K562 (cell line): Measurements from ENCODE around the gene EXOC4. TPM values are rescaled to one million over a fixed set of nuclear protein-coding genes. Genes with fewer than 3 reads are reported as not detected.

ENCODE experiments used
- ATF3 ChIP-seq, 2 experiments: fragments of 450-650 bp in 1 of 2; sonication (generic) in 1 of 2; formaldehyde crosslinking in 1 of 2; IDR thresholded peaks in 1 of 2; conservative IDR thresholded peaks in 1 of 2; 2 replicates each; pipeline versions ENCODE4 v1.6.1 to v1.8.1; 2016 to 2023; ENCODE audit warnings: mild to moderate bottlenecking in 2 of 2, moderate library complexity in 2 of 2, inconsistent platforms in 1 of 2, missing genetic modification reagents in 1 of 2
- CEBPG ChIP-seq, 3 experiments: fragments of 200-800 bp in 1 of 3; sonication (Bioruptor generic) in 1 of 3; sonication (generic) in 1 of 3; formaldehyde crosslinking in 1 of 3; IDR thresholded peaks in 2 of 3; conservative IDR thresholded peaks in 1 of 3; 2 replicates each; pipeline versions ENCODE4 v1.6.1 to v1.8.0; 2016 to 2022; ENCODE audit warnings: missing compliant biosample characterization in 2 of 3, missing genetic modification characterization in 2 of 3, mild to moderate bottlenecking in 1 of 3, missing genetic modification reagents in 1 of 3
- ID3 ChIP-seq, 2 experiments: fragments of 250-450 bp in 1 of 2; fragments of 450-650 bp in 1 of 2; sonication (Bioruptor Pico) in 1 of 2; IDR thresholded peaks; 2 replicates each; pipeline versions ENCODE4 v1.6.1 to v1.8.0; 2016 to 2021; ENCODE audit warnings: mild to moderate bottlenecking in 2 of 2, moderate library complexity in 2 of 2, missing compliant biosample characterization in 1 of 2, missing genetic modification characterization in 1 of 2
- PKNOX1 ChIP-seq: fragments of 450-650 bp; IDR thresholded peaks from 2 replicates; pipeline ENCODE4 v1.6.1; 2016
- ZNF282 ChIP-seq: sonication (generic); formaldehyde crosslinking; IDR thresholded peaks from 2 replicates; pipeline ENCODE4 v1.8.1; 2023; ENCODE audit warnings: missing genetic modification reagents
- polyA plus RNA-seq, 8 experiments: library from polyadenylated mRNA; depleted of rRNA in 4 of 8; stranded (reverse) in 5 of 8; unstranded in 3 of 8; fragments of >200 nt; fragmentation: Nextera tagmentation in 2 of 8; fragmentation: Illumina TruSeq in 1 of 8; extraction: Ambion mirVana in 2 of 8; extraction: Trizol in 1 of 8; gene quantifications; 2 replicates each; pipeline versions ENCODE4 v1.2.1 to v1.2.3, GENCODE V29; 2011 to 2014; ENCODE audit warnings: inconsistent platforms in 1 of 8, missing spikeins in 1 of 8
- total RNA-seq, 7 experiments: library from RNA; depleted of rRNA in 6 of 7; stranded (reverse); fragments of >200 nt in 6 of 7; fragmentation: Illumina TruSeq in 2 of 7; extraction: Trizol in 2 of 7; gene quantifications; 2 replicates each; pipeline versions ENCODE4 v1.2.1 to v1.2.3, GENCODE V29; 2011 to 2021; ENCODE audit warnings: low replicate concordance in 1 of 7

The EXOC4 gene
- total and polyA plus RNA-seq, 9 of the 15 experiments (the other 6 are each of a cell fraction or from before 2014, with no cell fraction given): 18.5 to 73.1 (median 46.6) TPM

- TF ChIP-seq CEBPG (CRISPR knock-in tag; IDR thresholded peaks at IDR 0.05) (no peak), CEBPG (tag; conservative IDR thresholded peaks at IDR 0.05 in 1 of 2, IDR thresholded peaks at IDR 0.05 in 1 of 2) (peak in 1 of 2 experiments; percentile 50; a peak in 1 of 4 replicates), ZNF282 (CRISPR knock-in tag) (no peak), ATF3 (IDR thresholded peaks at IDR 0.05) (peak; percentile 83), ATF3 (CRISPR knock-in tag; conservative IDR thresholded peaks at IDR 0.05) (0 out of 2 replicates have a peak, but pooled peaks have one; percentile 62), PKNOX1 (0 out of 2 replicates have a peak, but pooled peaks have one; percentile 10), ID3 (CRISPR knock-in tag; IDR thresholded peaks at IDR 0.05) (no peak), ID3 (tag; IDR thresholded peaks at IDR 0.05) (0 out of 2 replicates have a peak, but pooled peaks have one; percentile 42)
- TF ChIP-seq, all 486 proteins: peak for 11
Measured at GRCh38 chr7:133829336-133829897, 576.5 kb downstream of the EXOC4 start (continued).
